GM06990 (cell line): Measurements from ENCODE around the gene ARHGAP4.
A peak's percentile ranks its signal among the peaks of the same experiment; 100 is the strongest.

Experiments used
- DNase-seq: peaks from one replicate; pipeline ENCODE4 v3.0.0-alpha.2; 2011; ENCODE audit not compliant: insufficient read length; ENCODE audit errors: extremely low read depth
- H3K27me3 ChIP-seq: replicated peaks from 2 replicates; pipeline ENCODE4 v1.6.0; 2011; ENCODE audit warnings: low read length; ENCODE audit not compliant: control insufficient read depth, insufficient read depth
- H3K36me3 ChIP-seq: 2 replicates; pipeline ENCODE4 v1.5.1; 2011; ENCODE audit warnings: low read length; ENCODE audit not compliant: control insufficient read depth, insufficient read depth
- H3K4me3 ChIP-seq: replicated peaks from 2 replicates; pipeline ENCODE4 v1.5.1; 2011; ENCODE audit warnings: low read depth, mild to moderate bottlenecking, control low read depth, low read length
- CTCF ChIP-seq: IDR thresholded peaks from 2 replicates; pipeline ENCODE4 v1.5.1; 2011; ENCODE audit warnings: low read length, control low read depth, mild to moderate bottlenecking, inconsistent platforms; ENCODE audit not compliant: insufficient read depth, poor library complexity, severe bottlenecking

The ARHGAP4 gene

GRCh38 chrX:153886915-153887314 lies 39.1 kb downstream of the ARHGAP4 start:
- TF ChIP-seq CTCF, result no peak
- no peak for DNase-seq
- Histone ChIP-seq H3K36me3 (no peaks in the 10 kb centered on the region), H3K4me3 (no peak overlapping the region), H3K27me3 (peaks cover 4% of the 10 kb centered on the region; the same call in 1 of the 2 replicates)

- peak; percentile 3 for DNase-seq
- Histone ChIP-seq H3K27me3 (peaks cover 4% of the 10 kb centered on the region; the same call in 1 of the 2 replicates), H3K36me3 (no peaks in the 10 kb centered on the region), H3K4me3 (no peak within 1 kb of the TSS)
- no peak for TF ChIP-seq CTCF
Observed at GRCh38 chrX:153885968-153886903, 39.8 kb downstream of the ARHGAP4 start, which contains the start of gene L1CAM. Gene L1CAM (minus strand): TSS chrX:153886173. CDS start chrX:153875836, 10,337 bp downstream.

- no peaks in the 10 kb centered on the region for H3K36me3 ChIP-seq
- TF ChIP-seq CTCF, result no peak
- no peak overlapping the region for H3K4me3 ChIP-seq
- peak; percentile 18 for DNase-seq
- H3K27me3 ChIP-seq, result peaks cover 4% of the 10 kb centered on the region; the same call in 1 of the 2 replicates
Observed at GRCh38 chrX:153885208-153885787, 40.8 kb downstream of the ARHGAP4 start.

GRCh38 chrX:153884590-153884989 lies 41.5 kb downstream of the ARHGAP4 start:
- no peak for TF ChIP-seq CTCF

GRCh38 chrX:153884136-153884535 lies 41.9 kb downstream of the ARHGAP4 start:
- Histone ChIP-seq H3K27me3 (peaks cover 4% of the 10 kb centered on the region; the same call in 1 of the 2 replicates), H3K36me3 (no peaks in the 10 kb centered on the region), H3K4me3 (no peak overlapping the region)
- DNase-seq, result no peak
- no peak for TF ChIP-seq CTCF

More at GRCh38 chrX:153884590-153884989, 41.5 kb downstream of the ARHGAP4 start:
- H3K27me3 ChIP-seq, result peaks cover 4% of the 10 kb centered on the region; the same call in 1 of the 2 replicates
- H3K4me3 ChIP-seq, result no peak overlapping the region
- peak; percentile 0 for DNase-seq
- H3K36me3 ChIP-seq, result no peaks in the 10 kb centered on the region
